Cerebellar nuclear complex (tissue), 1 donor: ENCODE data around the gene MTMR1.

ENCODE experiments used
- DNase-seq, 2 experiments: peaks; one replicate each; lab custom pipeline; 2025; lab: John Stamatoyannopoulos, UW

MTMR1 gene

GRCh38 chrX:150790021-150790420 is 96.8 kb downstream of the MTMR1 start:
- no peak for DNase-seq

DNA sequence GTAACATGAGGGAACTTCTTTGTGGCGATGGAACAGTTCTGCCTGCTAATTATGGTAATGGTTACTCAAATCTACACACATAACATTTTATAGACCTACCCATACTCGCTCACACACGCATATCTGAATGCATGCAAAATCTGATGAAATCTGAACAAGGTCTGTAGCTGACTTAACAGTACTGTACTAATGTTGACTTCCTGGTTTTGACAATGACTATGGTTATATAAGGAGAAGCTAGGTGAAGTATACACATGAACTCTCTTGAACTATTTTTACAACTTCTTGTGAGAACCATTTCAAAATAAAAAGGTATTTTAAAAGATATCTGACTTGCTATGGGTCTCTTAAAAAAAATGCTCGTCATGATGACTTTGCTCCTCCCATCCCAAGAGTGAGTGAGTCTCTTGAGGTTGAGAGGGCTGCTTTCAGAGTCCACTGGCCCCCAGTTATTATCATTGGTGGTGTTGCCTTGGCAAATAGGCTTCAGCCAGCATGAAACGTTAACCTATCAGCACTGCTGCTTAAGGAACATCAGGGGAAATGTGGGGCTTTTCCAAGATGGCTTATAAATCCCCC is 99.8 kb downstream of the MTMR1 start:
- no peak for DNase-seq

DNA sequence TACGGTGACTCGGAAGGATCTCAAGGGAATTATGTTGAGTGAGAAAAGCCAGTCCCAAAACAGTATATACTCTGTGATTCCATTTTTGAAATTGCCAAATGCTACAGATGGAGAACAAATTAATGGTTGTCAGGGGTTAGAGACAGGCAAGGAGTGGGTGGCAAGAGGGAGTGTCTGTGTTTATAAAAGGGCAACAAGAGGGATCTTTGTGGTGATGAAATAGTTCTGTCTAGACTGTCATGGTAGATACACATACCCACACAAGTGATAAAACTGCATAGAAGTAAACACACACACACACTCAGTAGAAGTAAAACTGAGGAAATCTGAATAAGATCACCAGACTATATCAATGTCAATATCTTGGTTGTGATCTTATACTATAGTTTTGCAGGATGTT is 112.5 kb downstream of the MTMR1 start:
- DNase-seq = no peak

GRCh38 chrX:150806827-150807226 is 113.6 kb downstream of the MTMR1 start:
- DNase-seq = no peak

GRCh38 chrX:150813922-150814321 is 120.7 kb downstream of the MTMR1 start:
- no peak for DNase-seq
